ENCODE data around the gene CCND1. TPM values are rescaled to one million over a fixed set of nuclear protein-coding genes. Genes with fewer than 3 reads are reported as not detected.
"Not testable (repeated sequence)": the region's sequence is repeated elsewhere in the genome, so short reads cannot be mapped to it uniquely, and the experiment has no call there.

The CCND1 gene
- polyA plus RNA-seq, 5 donors: 158 to 292 (median 224) TPM

DNA sequence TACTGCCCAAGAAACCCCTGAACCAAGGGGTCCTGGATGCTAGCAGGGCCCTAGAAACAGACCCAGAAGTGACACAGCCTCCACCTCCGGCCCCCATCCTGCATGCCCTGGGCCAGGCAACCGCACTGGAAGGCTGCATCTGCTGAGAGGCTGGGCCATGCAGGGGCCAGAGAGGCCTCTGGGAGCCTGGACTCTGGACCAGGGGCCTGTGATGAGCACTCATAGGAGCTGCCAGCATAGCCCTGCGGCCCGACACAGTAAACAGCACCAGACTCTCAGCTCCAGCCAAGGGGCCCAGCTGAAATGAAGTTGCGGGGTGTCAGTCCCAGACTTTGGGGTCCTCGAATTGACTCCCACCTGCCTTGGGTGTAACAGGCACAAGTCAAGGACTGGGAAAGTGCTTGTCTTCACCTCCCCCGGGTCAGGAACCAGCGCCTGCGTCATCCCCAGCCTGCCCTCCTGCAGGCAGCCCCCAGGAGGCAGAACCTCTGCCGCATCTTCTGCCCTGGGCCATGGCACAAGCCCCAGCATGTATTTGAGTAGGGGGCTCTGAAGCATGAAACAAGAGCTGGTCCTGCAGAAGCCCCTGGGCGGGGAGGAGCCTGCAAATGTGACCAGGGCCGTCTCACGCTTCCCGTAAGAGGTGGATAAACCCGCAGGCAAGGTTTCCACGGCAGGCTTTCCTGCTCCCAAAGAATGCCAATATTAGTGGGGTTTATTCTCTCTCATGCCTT is 25.2 kb upstream of the CCND1 start:
- no peak for DNase-seq

DNA sequence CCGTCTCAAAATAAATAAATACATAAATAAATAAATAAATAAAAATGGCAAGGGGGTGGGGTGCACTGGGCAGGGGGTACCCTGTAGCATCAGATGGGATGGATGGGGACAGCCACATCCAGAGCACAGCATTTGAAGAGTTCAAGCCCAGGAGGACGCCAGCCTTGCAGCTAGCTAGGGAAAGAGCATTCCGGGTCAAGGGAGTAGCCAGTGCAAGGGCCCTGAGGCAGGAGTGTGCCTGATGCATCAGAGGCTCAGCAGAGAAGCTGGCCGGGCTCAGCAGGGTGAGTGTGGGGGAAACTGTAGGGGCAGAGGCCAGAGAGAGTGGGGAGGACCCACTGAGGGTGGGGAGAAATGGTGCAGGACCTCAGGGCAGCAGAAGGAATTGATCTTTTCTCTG is 23.7 kb upstream of the CCND1 start:
- DNase-seq: no peak

DNA sequence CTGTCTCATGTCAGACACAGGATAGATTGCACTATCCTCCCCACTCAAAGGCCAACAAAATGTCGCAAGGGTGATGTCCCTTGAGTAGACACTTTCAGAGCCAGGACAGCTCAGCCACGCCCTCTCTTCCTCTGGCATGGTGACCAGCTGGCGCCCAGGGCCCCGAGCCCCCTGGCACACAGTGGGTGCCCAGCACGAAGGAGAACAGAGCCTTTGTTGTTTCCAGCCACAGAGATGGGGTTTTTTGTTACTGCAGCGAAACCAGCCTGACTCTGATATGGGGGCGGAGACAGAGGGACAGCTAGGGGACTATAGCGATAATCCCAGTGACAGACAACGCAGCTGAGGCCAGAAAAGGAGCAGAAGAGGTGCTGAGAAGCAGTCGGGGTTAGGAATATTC is 23.3 kb upstream of the CCND1 start:
- no peak for DNase-seq

DNA sequence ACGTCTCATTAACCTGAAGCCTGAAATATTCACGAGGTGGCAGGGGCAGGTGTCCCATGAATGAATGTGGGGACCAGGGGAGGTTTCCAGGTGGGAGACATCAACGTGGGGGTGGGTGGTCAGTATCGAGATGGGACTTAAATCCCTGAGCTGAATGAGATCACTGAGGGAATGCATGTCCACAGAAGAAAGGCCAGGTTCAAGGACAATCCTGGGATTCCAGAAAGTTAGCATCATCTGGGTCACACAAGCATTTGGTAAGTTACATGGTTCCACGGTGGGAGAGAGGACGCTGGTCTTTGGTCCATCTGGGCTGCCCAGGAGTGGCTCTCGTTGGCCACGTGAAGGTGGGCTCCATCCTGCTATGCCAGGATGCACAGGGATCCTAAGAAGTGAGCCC is 22.7 kb upstream of the CCND1 start:
- DNase-seq: no peak

DNA sequence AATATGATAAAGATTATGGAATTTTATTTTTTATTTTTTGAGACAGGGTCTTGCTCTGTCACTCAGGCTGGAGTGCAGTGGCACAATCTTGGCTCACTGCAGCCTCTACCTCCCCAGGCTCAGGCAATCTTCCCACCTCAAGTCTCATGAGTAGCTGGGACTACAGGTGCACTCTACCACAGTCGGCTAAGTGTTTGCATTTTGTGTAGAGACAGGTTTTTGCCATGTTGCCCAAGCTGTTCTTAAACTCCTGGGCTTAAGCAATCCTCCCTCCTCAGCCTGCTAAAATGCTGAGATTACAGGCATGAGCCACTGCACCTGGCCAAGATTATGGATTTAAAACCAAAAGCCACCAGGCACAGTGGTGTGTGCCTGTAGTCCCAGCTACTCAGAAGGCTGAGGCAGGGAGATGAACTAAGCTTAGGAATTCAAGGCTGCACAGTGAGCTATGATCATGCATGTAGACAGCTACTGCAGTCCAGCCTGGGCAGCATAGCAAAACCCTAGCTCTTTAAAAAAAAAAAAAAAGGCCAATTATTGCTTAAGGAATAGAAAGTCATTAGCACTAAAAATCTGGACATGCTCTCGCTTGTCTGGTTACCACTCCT is 20.2 kb upstream of the CCND1 start:
- DNase-seq: peak in 1 of 2 donors; percentile 16

DNA sequence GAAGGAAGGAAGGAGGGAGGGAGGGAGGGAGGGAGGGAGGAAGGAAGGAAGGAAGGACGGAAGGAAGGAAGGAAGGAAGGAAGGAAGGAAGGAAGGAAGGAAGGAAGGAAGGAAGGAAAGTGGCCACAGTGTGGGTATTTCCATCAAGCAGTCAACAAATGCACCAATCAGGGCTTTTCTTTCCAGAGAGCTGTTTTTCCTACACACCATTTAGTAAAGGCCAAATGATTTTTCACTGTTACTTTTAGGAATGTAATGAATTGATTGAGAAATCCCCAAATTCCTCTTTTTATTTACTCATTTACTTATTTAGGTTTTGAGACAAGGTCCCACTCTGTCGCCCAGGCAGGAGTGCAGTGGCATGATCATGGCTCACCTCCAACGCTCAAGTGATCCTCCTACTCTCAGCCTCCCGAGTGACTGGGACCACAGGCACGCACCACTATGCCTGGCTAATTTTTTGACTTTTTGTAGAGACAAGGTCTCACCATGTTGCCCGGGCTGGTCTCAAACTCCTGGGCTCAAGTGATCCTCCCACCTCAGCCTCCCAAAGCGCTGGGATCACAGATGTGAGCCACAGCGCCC is 18.8 kb upstream of the CCND1 start:
- not testable (repeated sequence) for DNase-seq

DNA sequence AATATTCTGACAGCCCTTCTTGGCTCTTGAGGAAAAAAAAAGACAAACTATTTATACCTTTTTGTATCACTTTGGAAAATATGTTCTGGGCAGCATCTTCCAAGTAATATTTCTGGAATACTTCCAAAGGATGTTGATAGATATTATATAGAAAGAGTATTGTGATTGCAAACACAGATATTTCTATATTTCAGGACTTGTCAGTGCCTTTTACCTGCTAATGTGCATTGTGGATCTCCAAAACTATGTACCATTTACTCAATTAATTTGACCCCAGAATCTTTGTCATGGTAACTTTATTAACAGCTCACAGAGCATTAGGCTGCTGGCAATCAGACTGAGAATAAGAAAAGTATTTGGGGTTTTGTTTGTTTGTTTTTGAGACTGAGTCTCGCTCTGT is 16.7 kb upstream of the CCND1 start:
- DNase-seq: no peak

DNA sequence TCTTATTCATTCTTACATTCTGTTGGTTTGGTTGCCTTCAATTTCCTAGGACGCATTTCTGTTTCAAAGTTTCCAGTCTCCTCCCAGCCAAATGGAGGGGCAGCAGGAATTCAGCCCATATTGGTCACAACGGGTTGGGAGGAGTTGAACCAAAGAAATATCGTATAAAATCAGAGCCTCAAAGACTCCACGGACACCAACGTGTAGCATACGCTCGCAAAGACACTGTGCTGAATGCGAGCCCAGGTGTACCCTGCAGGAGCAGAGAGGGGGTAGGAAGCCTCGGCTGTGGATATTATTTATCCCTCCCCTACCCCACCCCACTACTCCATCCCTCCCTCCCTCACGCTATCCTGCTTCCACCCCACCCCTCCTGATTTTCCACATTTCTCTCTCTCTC is 15.5 kb upstream of the CCND1 start:
- no peak for DNase-seq

DNA sequence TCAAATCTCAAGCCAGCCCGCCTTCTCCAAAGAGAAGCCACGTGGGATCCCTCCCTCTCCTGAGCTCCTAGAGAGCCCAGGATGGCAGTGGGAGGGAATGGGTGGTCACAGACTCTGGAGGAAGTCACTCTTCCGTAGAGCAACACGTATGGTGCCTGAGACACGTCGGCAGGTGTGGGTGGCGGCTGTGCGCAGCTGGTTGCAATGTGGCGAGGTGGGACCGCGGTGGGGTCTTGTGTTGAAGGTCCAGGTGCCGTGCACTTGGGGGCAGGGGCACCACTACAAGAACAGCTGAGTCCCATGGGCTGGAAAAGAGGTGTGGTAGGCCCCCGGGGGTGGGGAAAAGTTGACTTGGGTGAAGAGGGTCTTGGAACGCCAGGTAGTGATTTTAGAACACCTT is 13.4 kb upstream of the CCND1 start:
- DNase-seq: no peak

DNA sequence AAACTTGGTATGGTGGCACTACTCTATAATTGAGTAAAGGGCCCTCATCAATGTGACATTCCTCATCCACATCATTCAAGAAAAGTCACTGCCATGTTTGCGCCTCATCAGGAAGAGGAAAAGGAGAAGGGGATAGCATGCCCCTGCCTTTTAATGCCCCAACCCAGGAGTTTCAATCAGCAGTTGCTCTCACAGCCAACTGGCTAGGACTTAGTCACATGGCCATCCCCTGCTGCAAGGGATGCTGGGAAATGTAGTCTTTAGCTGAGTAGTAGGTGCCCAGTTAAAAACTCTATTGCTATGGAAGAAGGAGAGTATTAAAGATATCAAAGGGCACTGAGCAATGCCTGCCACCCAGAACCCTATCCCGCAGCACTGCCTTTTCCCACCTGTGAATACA is 10.9 kb upstream of the CCND1 start:
- no peak for DNase-seq

DNA sequence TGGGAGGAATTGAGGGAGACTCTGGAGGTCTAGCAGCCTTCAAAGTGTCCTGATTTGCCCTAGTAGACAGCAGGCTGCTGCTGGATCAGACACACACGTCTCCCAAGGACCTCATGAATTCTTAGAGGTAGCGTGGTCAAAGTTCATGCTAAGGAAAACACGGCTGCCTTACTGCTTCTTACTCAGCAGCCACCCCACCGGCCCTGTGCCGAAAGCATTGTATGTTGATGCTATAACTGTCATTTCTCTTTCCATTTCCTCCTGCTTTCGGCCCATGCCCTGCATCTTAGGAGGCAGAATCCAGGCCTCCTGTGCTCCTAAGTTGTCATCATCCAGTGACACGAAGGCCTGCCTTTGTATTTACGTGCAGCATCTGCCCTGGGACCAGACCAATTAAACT is 10.5 kb upstream of the CCND1 start:
- no peak for DNase-seq

DNA sequence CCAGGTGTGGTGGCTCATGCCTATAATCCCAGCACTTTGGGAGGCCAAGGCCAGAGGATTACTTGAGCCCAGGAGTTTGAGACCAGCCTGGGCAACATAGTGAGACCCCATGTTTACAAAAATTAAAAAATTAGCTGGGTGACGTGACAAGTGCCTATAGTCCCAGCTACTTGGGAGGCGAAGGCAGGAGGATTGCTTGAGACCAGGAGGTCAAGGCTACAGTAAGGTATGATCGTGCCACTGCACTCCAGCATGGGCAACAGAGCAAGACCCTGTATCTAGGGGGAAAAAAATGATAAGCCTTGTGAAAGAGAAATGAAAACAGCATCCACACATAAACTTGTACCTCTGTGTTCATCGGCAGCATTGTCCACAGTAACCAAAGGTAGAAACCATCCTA is 8.1 kb upstream of the CCND1 start:
- DNase-seq: no peak

DNA sequence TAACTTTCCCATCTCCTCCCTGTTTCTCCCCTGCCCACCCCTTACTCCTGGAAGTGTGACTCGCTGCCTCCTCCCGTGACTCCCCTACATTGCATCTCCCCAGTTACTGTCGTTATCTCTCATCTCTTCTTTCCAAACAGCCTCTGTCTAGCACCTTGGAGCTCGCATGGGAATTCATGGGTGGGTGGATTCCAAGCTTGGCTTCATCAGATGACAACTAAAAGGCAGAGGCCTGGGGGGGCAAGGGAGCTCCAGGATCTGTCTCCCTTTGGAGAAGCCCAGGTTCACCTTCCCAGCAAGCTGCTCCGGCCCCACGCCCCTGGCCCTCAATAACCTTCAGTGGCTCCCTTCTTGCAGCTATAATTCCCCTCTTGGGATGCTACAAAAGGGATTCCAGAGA is 6.9 kb upstream of the CCND1 start:
- no peak for DNase-seq

DNA sequence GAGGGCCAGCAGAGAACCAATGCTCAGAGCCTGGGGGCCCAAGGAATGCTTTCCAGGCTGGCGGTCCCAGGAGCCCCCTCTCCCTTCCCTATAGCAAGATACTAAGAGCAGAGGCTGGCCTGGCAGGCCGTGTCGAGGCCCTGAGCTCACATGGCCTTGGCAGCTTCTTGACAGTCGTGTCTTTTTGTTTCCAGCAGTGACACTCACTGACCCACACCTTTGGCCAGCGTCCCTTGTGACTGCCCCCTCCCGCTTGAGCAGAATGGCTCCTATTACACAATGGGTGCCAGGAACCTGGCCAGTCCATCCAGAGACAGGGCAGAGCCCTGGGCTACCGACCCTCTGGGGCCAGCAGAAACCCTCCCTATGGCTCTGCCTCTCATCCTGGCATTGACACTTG is 6.4 kb upstream of the CCND1 start:
- no peak for DNase-seq

DNA sequence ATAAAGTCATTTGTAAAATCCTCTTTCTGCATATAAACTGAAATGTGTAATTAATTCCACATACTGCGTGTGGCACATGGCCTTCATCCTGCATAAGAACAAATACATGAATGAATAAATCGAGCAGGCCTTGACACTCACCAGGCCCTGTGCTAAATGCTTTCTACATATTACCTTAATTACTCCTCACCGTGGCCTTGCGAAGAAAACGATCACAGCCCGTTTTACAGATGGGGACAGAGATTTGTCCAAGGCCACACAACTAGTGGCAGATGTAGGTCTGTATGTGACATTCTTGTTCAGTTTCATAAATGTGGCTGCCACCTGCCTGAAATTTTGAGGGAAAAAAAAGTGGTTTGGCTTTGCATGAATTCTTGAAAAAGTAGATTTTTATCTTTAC is 5.8 kb upstream of the CCND1 start:
- DNase-seq: no peak

DNA sequence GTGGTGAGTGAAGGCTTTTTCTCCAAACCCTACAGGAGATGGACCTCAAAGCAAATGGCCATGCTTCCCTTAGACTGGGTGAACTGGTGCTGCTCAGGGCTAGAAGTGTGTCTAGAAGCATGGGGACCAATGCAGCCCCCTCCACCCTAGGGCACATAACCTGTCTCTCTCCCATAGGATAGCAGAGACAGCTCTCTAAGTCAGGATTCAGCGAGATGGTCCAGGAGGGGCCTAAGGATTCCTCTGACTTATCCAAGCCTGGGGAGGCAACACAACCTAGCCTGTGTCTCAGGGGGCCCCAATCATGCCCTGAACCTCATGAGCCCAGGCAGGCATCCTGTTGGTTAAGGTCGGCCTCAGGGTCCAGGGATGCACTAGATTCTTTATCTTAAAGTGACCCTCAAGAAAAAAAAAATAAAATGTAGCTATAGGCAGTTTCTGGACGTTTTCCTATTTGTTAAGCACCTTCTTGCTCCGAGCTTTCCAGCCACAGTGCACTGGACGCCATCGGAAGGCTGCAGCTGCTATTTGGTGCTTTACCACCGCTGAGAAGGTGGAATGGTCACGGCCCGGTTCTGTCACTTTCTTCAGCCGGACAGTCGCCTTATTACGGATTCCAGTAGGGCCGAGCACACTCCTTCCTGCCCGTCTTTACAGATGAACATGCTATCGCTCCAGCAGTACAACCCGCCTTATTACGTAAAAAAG is 5.0 kb upstream of the CCND1 start:
- DNase-seq: no peak

DNA sequence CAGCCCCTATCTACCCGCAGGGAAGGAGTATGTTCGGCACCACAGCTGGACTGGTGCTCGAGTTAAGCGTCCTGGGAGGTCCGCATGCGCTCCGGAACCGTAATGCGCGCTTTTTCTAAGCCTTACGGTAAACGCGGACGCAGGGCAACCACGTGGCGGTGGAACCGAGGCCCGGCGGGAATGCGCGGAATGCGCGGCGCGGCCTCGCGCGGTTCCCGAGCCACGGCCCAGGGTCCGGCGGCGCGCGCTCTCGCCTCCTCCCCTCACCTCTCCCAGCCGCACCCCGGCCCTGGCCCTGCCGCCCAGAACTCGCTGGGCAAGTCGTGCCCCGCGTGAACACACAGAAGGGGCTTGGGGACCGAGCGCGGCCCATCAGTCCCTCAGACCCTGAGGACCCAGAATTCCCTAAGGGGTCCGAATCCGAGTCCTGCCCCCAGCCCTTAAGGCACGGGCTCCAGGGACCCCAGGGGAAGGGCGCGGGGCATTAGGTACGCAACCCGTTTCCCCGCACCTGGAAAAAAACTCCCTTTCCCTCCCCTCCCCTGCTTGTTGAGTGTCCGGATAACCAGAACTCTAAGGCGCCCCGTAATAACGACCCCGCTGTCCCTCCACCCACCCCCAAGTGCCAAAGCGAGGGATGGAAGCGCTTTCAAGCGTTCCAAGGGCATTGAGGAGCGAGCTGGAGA is 4.3 kb upstream of the CCND1 start:
- peak; percentile 86 for DNase-seq

DNA sequence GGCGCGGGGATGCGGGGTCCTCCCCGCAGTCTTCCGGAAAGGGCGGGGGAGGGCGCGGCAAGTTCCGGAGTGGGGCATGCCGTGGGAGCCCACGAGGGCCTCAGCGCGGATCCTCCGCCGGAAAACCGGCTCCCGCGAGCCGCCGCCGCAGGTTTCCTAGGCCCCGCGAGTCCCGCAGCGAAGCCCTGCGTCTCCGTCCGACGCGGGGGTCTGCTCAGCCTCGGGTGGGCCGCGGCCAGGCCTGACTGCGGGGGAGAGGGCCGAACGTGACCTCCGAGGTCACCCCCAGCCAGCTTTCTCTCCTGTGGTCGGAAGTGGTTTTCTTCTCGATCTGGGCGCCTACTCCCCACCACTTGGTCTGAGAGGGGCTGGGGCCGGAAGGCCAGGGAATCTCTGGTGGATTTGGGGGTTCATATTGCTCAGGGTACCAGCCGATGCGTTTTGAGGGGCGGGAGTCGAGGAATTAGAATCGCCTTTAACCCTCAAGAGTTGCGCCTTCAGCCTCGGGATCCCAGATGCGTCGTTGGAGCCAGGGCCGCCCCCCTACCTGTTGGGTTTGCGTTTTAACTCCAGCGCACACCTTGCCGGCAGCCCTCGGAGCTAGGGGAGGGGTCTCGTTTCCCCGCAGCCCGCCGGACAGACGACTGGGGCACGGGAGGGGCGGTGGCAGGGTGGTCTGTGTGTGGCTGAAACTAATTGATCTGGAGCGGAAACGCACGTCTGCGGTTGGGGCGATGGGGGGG is 3.6 kb upstream of the CCND1 start:
- DNase-seq: no peak

DNA sequence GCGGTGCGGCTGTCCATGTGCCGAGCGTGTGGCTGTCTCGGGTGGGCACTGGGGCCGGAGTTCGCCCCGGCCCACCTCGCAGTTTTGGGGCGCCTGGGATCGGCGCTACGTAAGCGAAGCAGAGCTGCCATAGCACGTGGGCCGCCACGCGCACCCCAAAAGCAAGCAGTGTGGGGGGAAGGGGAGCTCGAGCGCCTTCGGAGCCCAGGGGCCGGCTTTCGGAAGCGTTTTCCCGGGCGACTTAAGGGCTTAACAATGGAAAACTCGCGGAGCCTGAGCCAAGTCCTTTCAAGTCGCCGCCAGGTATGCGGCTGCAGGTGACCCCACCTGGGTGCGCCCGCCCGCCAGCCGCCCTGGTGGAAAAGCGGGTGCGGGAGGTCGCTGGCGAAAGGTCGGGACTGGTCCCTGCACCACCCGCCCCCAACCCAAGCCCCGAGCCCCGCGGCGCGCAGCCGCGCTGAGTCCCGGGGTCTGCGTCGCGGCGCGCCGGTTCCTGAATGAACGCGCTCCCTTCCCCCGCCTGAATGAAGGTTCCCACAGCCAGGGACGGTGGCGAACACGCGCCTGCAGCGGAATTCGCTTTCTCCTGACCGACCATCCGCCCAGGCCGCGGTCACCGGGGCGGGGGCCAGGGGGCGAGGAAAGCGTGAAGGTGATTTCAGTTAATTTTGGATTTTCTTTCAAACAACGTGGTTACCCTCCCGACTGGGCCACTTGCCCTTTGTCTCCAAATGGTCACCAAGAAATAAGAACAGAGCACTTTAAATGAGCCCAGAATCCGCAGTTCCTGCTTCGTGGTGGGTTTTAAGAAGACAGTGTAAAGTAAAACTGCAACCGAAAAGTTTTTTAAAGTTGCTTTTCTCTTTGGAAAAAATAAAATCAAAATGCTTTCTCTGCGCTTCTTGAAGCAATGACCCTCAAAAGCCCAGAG is 2.8 kb upstream of the CCND1 start:
- peak in 1 of 2 donors; percentile 70 for DNase-seq

DNA sequence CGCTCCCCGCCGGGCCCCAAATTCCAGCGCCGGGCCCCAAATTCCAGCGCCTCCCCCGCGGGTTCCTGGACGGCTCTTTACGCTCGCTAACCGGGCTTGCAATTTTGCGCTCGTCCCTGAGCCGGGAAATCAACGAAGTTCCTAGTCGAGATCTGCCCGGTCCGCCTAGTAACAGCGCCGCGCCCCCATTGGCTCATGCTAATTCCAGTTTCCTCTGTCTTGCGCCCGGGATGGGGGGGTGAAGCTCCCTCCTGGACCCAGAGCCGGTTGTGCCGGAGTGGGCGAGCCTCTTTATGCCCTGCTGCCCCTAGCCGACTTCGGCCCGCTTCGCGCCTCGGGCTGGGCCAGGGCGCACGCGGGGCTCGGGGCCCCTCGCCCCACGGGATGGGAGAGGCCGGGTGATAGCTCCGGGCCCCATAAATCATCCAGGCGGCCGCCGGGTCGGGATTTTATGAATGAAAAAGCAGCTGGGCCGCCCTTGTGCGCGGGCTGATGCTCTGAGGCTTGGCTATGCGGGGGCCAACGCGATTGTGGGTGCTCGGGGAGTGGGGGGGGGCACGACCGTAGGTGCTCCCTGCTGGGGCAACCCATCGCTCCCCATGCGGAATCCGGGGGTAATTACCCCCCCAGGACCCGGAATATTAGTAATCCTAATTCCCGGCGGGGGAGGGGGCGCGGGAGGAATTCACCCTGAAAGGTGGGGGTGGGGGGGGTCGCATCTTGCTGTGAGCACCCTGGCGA is 1.8 kb upstream of the CCND1 start:
- DNase-seq: peak; percentile 94 to 95

All from right lung (tissue), 5 donors.